ENCODE data around the gene TIMMDC1. TPM values are rescaled to one million over a fixed set of nuclear protein-coding genes. Genes with fewer than 3 reads are reported as not detected.

TIMMDC1 gene, protein sequence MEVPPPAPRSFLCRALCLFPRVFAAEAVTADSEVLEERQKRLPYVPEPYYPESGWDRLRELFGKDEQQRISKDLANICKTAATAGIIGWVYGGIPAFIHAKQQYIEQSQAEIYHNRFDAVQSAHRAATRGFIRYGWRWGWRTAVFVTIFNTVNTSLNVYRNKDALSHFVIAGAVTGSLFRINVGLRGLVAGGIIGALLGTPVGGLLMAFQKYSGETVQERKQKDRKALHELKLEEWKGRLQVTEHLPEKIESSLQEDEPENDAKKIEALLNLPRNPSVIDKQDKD
- total RNA-seq (2022; extraction: Qiagen RNA extraction; ENCODE audit: low read depth): 65.5 to 87.2 TPM (median 77.8 TPM) in 5 replicates

DNA sequence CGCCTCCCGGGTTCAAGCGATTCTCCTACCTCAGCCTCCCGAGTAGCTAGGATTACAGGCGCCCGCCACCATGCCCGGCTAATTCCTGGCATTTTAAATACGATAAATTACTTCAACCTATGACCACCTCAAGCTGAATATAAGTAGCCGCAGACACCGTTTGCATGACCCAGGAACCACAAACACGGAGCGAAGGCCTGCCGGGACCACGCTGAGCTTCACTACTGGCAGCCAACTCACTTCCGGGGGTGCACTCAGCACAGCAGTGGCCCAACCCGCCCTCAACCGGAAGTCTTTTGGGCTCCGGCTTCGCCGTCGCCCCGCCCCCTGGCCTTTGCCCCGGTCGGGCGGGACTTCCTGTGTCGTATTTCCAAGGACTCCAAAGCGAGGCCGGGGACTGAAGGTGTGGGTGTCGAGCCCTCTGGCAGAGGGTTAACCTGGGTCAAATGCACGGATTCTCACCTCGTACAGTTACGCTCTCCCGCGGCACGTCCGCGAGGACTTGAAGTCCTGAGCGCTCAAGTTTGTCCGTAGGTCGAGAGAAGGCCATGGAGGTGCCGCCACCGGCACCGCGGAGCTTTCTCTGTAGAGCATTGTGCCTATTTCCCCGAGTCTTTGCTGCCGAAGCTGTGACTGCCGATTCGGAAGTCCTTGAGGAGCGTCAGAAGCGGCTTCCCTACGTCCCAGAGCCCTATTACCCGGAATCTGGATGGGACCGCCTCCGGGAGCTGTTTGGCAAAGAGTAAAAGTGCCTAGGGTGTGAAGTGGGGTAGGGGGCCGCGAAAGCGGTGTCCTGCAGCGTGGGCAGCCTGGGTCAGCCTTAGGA lies at the start of gene TIMMDC1:
TSS of gene TIMMDC1 (plus strand) at position 362 of the 826 bp plus-strand sequence. CDS start at position 549, 187 bp downstream.

DNA sequence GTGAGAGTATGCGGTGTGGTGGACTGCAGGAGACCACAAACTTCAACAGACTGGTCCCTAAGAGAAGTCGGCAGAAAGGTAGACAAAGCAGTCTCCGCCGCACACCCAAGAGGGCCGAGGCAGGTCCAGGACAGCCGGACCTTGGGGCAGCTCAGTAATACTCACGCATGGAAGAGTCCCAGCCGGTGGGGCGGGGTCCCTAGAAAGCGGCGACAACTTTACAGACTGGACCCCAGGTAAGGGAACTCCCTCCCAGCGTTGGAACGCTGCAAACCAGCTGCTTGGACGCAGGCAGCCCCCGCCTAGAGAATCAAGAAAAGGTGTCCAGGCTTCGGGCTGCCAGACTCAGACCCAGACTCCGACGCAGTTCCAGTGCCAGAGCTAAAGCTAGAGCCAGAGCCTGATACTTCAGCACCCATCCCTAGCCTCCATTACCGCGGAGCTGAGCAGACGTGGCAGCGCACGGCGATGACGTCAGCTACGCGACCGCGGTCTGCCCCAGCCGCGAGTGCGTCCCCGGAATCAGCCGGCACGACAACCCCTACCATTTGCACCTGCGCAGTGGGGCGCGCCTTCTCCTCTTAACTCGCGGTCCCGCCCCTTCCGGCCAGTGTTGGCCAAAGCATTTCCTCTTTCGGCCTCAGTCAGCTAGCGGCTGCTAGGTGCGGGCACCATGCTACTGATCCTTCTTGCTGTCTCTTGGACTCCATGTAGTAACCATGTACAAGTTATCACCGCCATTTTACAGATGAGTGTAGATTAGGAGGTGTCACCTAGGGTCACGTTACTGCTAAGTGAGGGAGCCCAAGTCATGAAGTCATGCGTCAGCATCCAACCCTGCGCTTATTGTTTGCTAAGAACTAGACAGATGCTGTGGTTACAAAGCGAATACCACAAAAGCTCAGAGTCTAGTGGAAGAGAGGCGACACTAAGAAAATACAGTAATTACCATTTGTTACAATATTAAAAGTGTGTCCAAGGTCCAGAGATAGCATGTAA lies 34.9 kb upstream of the TIMMDC1 start, which contains the start of gene TMEM39A:
TSS of gene TMEM39A (minus strand) at position 445 of the 999 bp plus-strand sequence. CDS start 1,541 bp downstream, outside the sequence.

DNA sequence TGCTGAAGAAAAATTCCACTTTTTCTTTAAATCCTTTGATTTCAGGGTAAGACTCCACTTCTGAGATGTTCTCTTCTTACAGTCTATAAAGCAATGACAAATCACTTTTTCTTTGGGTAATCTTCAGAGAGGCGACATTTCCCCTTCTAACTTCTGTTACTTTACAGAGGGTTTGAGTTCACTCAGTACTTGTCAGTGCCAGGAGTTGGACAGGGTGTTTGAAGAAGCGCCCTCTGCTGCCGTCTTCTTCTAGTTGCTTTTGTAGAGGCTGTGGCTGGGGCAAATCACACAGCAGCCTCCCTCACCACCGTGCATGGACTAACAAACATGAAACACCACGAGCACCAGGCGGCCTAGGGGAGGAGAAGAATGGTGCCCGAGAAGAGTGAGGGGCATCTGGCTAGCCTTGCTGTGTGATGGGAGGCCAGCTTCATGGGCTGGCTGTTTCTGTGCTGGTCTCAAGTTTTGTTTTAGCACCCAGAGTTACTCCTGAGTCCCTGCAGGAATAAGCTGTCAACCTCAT lies 61.2 kb downstream of the TIMMDC1 start, which contains the start of gene CD80:
TSS of gene CD80 (minus strand) at position 174 of the 523 bp plus-strand sequence. CDS start 1,886 bp downstream, outside the sequence.

Other genes with a start within 250 kb of the TIMMDC1 start
- 0.81 to 1.7 TPM (median 1.2 TPM) in 5 replicates for gene ARHGAP31, start 204.2 kb upstream of the TIMMDC1 start, total RNA-seq (2022; extraction: Qiagen RNA extraction; ENCODE audit: low read depth)
- gene TMEM39A, start 34.9 kb upstream of the TIMMDC1 start, total RNA-seq (2022; extraction: Qiagen RNA extraction; ENCODE audit: low read depth): 14.6 to 27.8 TPM (median 22.9 TPM) in 5 replicates
- 7.6 to 10.4 TPM (median 8.6 TPM) in 5 replicates for gene POGLUT1, start 29.6 kb upstream of the TIMMDC1 start, total RNA-seq (2022; extraction: Qiagen RNA extraction; ENCODE audit: low read depth)
- not detected in 5 replicates for gene CD80, start 61.1 kb downstream of the TIMMDC1 start, total RNA-seq (2022; extraction: Qiagen RNA extraction; ENCODE audit: low read depth)
- 2.3 to 3.7 TPM (median 2.9 TPM) in 5 replicates for gene ADPRH, start 80.9 kb downstream of the TIMMDC1 start, total RNA-seq (2022; extraction: Qiagen RNA extraction; ENCODE audit: low read depth)
- 0.21 to 0.38 TPM (median 0.21 TPM) in 5 replicates for gene PLA1A, start 99.3 kb downstream of the TIMMDC1 start, total RNA-seq (2022; extraction: Qiagen RNA extraction; ENCODE audit: low read depth)
- 0.13 to 0.73 TPM (median 0.37 TPM) in 4 of 5 replicates, not detected in the other for gene POPDC2, start 162.0 kb downstream of the TIMMDC1 start, total RNA-seq (2022; extraction: Qiagen RNA extraction; ENCODE audit: low read depth)
- 90.1 to 128 TPM (median 107 TPM) in 5 replicates for gene COX17, start 178.9 kb downstream of the TIMMDC1 start, total RNA-seq (2022; extraction: Qiagen RNA extraction; ENCODE audit: low read depth)
- gene CFAP91, start 204.5 kb downstream of the TIMMDC1 start, total RNA-seq (2022; extraction: Qiagen RNA extraction; ENCODE audit: low read depth): 0.12 to 1.4 TPM (median 0.57 TPM) in 5 replicates

All from A549 treated with ZK216348 at 1 μM for 4 hours (cell line).